ENCODE measurements around the gene ZRANB3.
"Not testable (repeated sequence)": the region's sequence is repeated elsewhere in the genome, so short reads cannot be mapped to it uniquely, and the experiment has no call there.

ZRANB3 gene

DNA sequence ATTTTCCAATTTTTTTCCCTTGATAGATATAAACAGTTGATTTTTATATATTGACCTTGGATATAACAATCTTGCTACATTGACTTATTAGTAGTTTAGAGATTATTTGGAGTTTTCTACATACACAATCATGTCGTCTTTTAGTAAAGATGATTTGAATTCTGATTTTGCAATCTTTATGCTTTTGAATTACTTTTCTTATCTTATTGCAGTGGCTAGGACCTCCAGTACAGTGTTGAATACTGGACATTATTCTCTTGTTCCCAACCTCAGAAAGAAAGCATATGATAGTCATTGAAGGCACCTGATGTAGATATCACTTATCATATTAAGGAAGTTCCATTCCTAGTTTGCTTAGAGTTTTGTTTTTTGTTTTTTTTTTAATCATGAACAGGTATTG is 388.7 kb downstream of the ZRANB3 start:
- in situ Hi-C loops (cut with MboI; ENCODE audit: low sequenced_read_pairs): no loop called here

DNA sequence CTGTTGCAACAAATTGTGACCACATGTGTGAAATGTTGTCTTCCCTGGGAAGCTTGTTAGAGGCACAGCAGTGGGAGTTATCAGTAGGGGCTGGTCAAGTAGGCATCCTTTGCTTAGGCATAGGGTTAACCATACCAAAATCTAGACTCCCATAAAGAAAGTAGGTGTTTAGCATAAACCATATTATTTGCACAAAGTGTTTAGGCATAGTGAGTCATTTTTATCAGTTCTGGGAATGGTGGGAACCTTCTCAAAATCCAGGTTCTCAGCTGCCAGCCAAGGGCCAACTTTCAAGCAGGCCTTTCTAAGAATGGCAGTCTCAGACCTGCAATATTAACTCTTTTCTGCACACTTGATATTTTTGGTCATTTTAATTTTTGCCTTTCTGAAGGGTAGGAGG is 390.4 kb downstream of the ZRANB3 start:
- in situ Hi-C loops (cut with MboI; ENCODE audit: low sequenced_read_pairs): no loop called here

DNA sequence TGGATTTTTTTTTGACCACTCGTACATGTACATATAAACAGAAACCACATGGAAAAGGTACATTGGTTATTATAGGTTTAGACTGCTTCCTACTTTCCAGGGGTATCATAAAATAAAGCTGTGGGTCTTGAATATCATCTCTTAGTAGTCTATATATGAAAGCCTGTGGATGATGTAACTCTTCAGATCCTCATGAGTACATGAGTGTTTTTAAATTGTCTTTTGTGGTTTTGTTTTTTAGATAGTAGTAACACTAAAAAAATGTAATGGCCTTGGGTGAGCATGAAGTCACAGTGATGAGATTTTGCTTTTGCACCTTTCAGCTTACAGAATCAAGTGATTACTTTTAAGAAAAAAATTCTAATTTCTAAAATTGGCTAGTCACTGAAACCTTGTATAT is 398.7 kb downstream of the ZRANB3 start:
- in situ Hi-C loops (cut with MboI; ENCODE audit: low sequenced_read_pairs): no loop called here

DNA sequence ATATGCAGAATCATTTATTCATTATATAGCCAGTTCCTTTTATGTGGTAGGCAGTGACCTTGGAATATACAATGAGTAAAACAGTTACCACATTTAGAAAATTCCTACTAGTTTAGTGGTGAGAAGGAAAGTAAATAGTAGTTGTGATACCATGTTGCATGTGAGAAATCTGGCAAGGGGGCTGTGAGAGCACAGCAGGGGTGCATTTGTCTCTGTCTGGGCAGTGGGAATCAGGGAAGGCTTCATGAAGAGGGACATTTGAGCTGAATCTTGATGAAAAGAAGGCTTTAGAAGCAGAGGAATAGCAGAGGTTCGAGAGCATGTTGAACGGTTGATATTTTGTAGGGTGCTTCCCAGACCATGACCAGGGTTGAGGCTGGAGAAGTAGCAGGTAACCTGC is 400.3 kb downstream of the ZRANB3 start:
- in situ Hi-C loops (cut with MboI; ENCODE audit: low sequenced_read_pairs): no loop called here

DNA sequence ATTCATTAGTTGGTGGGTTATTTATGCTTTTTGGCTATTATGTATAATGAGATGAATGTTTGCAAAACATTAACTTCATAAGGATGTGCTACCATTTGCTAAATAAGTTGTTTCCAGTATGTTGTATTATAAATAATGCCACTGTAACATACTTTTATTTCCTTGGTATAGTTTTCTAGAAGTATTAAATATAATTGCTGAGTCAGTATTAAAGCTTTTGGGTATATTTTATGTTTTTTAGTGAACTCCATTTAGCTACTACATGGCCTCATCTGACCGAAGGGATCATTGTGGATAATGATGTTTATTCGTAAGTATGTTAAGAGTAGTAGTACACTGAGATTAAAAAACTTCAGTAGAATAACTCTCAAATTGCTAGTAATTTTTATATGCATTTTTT is 405.1 kb downstream of the ZRANB3 start:
- in situ Hi-C loops (cut with MboI; ENCODE audit: low sequenced_read_pairs): no loop called here

DNA sequence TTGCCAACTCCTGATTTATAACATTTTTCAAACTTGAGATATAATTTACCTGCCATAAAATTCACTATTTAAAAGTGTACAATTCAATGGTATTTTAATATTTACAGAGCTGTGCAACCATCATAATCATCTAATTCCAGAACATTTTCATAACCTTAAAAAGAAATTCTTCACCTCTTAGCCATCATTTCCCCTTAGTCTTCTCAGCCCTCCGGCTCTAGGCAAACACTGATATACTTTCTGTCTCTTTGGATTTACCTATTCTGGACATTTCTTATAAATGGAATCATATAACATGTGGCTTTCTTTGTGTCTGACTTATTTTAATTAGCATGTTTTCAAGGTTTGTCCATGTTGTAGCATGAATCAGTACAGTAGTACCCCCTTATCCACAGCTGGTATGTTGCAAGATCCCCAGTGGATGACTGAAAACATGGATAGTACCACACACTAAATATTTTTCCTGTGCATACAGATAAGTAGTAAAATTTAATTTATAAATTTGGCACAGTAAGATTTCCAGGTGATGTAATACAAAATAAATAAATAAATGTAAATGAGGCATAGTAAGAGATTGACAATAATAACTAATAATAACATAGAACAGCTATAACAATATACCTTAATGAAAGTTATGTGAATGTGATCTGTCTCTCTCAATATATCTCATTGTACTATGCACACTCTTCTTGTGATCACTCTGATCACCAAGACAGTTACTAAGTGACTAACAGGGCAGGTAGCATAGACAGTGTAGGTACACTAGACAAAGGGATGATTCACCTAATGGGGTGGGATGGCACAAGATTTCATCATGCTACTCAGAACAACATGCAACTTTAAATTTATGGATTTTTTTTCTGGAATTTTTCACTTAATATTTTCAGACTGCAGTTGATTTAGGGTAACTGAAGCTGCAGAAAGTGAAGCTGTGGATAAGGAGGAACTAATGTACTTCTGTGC is 405.8 kb downstream of the ZRANB3 start:
- in situ Hi-C loops (cut with MboI; ENCODE audit: low sequenced_read_pairs): no loop called here

DNA sequence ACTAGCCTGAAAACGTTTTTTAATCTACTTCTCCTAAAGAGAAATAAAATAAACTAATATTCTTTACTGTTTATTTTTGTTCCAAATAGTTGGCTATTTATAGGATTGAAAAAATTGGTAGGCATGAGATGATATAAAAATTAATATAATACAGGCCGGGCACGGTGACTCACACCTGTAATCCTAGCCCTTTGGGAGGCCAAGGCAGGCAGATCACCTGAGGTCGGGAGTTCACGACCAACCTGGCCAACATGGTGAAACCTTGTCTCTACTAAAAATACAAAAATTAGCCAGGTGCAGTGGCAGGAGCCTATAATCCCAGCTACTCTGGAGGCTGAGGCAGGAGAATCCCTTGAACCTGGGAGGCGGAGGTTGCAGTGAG is 409.4 kb downstream of the ZRANB3 start:
- in situ Hi-C loops (cut with MboI; ENCODE audit: low sequenced_read_pairs): not testable (repeated sequence)

DNA sequence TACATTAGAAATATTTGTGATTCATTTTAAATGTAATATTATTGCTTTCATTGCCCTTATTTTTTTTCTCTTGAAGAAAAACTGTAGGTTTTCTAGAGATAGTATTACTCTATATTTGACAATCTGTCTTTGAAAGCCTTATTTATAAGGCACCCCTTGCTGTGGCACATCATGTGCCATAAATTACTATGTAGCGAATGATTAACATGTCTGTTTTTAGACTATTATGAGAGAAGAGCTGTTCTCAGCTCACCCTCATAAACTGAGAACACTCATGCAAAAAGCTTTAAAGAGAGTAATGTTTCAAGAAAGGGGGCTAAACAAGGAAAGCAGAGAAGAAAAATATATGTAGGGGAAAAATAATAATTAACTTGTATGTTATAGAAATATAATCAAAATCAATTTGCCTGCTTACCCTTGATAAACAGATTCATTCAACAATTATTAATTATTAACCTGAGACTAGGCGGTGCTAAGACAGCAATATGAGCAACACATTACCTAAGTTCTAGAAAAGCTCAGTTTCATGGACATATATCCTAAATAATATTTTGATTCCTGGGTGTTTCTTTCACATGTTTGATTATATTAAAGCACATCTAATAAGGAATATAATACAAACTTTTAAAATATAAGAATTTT is 409.9 kb downstream of the ZRANB3 start:
- in situ Hi-C loops (cut with MboI; ENCODE audit: low sequenced_read_pairs): no loop called here

DNA sequence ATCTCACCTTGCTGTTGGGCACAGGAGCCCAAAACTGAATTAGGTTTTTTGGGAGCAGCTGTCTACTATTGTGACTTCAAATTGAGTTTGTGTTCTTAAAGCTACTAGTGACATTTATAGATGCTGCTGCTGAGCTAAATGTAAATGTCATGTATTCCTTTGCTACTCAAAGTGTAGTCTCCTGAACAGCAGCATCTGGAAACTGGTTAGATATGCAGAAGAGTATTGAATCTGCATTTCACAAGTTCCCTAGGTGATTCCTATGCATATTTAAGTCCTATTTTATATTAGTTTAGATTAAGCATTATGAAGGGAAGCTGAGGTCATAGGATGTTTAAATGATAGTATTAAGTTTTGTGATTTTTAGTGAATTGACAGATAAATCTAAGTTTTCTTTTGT is 411.4 kb downstream of the ZRANB3 start:
- in situ Hi-C loops (cut with MboI; ENCODE audit: low sequenced_read_pairs): no loop called here

DNA sequence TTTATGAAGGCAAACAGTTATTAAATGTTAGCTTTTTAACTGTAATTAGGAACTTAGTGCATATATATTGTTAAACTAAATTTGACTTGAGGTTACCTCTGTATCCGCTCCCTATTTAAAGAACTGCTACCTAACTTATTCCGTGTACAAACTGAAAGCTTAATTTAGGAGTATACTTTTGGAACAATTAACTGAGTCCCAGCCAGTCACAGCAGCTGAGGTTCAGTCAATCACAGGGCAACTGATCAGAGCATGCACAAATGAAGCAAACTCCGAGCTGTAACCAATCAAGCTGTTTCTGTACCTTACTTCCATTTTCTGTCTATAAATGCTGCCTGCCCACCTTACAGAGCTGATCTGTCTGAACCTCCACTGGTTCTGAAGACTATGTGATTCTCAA is 417.7 kb downstream of the ZRANB3 start:
- in situ Hi-C loops (cut with MboI; ENCODE audit: low sequenced_read_pairs): no loop called here

DNA sequence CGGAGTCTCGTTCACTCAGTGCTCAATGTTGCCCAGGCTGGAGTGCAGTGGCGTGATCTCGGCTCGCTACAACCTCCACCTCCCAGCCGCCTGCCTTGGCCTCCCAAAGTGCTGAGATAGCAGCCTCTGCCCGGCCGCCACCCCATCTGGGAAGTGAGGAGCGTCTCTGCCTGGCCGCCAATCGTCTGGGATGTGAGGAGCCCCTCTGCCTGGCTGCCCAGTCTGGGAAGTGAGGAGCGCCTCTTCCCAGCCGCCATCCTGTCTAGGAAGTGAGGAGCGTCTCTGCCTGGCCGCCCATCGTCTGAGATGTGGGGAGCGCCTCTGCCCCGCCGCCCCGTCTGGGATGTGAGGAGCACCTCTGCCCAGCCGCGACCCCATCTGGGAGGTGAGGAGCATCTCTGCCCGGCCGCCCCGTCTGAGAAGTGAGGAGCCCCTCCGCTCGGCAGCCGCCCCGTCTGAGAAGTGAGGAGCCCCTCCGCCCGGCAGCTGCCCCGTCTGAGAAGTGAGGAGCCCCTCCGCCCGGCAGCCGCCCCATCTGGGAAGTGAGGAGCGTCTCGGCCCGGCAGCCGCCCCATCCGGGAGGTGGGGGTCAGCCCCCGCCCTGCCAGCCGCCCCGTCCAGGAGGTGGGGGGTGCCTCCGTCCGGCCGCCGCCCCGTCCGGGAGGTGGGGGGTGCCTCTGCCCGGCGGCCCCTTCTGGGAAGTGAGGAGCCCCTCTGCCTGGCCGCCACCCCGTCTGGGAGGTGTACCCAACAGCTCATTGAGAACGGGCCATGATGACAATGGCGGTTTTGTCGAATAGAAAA is 425.3 kb downstream of the ZRANB3 start:
- in situ Hi-C loops (cut with MboI; ENCODE audit: low sequenced_read_pairs): not testable (repeated sequence)

DNA sequence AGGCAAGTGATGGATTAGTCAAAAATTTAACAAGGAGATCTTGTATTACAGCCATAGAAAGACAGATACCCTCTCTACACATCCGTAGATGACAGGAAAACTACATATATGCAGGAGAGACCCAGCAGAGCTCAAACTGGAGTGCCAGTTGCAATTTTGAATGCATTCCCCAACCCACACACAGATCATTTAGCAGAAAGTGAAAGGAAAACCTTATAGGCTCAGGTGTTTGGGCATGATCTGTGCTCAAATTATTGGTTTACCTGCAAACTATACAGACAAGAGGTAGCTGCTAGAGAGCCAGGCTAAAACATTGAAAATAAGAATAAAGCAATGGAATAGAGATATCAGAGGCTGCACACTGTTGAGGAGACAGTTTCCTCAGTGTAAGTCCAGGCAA is 427.2 kb downstream of the ZRANB3 start:
- in situ Hi-C loops (cut with MboI; ENCODE audit: low sequenced_read_pairs): no loop called here

DNA sequence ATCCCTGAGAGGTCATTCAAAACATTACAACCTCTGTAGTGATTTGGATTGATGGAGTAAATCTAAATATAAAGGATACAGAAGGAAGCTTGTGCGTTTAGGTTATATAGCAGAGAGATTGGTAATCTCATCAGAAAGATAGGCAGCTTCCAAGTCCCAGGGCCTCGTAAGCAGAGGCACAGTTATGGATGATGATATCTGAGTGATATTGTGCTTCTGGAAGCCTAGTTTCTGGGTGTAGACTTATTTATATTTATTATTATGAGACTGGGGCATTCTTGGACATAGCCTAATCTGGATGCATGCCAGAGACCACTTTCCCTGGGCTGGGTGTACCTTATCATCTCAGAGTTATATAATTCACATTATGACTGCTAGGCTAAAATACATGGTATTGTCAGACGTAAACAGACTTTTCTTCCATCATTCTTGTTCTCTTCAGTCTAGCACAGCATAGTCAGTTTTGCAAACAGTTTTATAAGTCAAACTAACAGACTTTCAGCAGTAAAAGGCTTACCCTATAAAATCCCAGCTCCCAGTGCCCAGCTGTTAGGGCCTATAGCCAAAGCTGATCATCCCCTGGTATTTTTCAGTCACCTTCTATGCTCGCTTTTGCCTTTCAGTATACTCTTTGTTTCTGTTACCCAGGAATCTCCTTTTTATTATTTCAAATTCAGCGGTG is 431.1 kb downstream of the ZRANB3 start:
- in situ Hi-C loops (cut with MboI; ENCODE audit: low sequenced_read_pairs): no loop called here

DNA sequence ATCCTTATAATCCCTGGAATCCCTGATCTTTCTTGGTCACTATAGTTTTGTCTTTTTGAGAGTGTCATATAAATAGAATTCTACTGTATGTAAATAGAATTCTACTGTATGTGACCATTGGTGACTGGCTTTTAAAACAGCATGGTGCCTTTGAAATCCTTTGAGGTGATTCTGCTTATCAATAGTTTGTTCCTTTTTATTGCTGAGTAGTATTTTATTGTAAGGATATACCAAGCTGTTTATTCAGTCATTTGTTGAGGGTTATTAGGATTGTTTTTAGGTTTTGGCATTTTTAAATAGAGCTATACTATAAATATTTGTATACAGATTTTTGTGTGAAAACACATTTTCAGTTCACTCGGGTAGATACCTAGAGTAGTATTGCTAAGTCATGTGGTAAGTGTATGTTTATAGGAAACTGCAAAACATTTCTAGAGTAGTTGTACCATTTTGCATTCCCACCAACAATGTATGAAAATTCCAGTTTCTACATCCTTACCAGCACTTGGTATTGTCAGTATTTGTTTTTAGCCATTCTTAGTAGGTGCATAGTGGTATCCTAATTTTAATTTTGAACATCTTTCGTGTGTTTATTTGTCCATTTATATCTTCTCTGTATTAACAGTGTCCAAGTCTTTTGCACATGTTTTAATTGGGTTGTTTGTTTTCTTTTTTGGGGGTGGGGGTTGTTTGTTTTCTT is 433.3 kb downstream of the ZRANB3 start:
- in situ Hi-C loops (cut with MboI; ENCODE audit: low sequenced_read_pairs): no loop called here

DNA sequence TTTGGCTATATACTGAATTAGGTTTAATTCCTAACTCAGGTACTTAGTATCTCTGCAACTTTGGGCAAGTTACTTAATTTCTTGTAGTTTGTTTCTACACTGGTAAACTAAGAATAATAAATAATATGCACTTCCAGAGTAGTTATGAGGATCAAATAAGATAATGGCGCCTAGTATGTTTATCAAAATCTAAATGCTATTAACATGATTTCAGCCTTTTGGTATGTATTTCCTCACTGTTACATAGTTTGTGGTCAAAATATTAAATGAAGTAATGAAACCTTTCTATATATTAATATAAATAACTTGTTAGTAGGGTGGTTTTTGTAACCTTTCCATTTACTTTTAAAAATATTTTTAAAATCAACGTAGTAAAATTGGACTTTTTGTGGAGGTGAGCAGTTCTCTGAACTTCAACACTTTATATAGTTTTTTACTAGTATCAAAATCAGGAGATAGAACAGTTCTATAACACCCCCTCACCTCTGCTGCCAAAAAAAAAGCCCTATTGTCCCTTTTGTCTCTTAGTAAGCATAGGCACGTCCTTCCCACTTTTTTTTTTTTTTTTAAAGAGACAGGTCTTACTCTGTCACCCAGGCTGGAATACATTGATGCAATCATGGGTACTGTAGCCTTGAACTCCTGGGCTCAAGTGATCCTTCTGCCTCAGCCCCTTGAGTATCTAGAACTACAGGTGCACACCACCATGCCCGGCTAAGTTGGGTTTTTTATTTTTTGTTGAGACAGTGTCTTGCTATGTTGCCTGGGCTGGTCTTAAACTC is 434.2 kb downstream of the ZRANB3 start:
- in situ Hi-C loops (cut with MboI; ENCODE audit: low sequenced_read_pairs): no loop called here

DNA sequence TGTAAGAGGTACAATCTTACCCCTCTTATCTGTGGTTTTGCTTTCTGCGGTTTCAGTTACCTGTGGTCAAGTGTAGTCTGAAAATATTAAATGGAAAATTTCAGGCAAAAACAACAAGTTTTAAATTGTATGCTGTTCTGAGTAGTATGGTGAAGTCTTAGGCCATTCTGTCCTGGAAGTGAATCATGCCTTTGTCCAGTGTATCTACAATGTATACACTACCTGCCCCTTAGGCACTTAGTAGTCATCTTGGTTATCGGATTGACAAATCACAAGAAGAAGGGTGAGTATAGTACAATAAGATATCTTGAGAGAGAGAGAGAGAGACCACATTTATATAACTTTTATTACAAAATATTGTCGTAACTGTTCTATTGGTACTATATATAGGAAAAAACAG is 435.4 kb downstream of the ZRANB3 start:
- in situ Hi-C loops (cut with MboI; ENCODE audit: low sequenced_read_pairs): no loop called here

DNA sequence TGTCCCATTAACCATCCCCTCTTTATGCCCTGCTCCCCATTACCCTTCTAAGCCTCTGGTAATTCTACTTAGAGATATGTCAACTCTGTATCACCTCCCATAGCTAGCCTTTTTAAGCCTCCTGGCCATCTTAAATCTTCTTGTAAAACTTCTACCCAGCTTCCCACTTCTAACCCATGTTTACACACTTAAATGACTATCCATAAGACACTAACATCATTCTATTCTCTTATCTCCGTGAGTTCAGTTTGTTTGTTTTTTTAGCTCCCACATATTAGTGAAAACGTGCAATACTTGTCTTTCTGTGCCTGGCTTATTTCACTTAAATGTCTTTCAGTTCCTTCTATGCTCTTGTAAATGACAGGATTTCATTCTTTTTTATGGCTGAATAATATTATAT is 436.5 kb downstream of the ZRANB3 start:
- in situ Hi-C loops (cut with MboI; ENCODE audit: low sequenced_read_pairs): no loop called here

DNA sequence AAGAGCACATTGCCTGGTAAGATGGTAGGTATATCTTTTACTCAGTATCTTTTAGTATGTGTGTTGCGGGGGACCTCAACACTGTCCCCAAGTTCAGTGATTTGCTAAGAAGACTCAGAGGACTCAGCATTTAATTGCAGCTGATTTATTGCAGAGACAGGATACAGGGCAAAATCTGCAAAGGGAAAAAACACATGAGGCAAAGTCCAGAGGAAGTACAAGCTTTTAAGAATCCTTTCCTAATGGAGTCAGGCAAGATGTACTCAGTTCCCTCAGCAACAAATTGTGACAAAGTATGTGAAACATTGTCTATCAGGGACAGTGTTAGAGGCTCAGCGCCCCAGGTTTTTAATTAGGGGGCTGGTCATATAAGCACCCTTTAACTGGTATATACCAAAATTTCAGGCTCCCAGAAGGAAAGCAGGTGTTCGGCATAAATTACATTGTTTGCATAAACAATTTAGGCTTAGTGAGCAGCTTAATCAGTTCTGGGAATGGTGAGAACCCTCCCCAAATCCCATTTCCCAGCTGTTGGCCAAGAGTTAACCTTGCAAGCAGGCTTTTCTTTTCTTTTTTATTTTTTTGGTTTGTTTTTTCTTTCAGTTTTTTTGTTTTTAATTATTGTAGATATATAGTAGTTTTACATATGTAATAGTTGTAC is 437.2 kb downstream of the ZRANB3 start:
- in situ Hi-C loops (cut with MboI; ENCODE audit: low sequenced_read_pairs): no loop called here

DNA sequence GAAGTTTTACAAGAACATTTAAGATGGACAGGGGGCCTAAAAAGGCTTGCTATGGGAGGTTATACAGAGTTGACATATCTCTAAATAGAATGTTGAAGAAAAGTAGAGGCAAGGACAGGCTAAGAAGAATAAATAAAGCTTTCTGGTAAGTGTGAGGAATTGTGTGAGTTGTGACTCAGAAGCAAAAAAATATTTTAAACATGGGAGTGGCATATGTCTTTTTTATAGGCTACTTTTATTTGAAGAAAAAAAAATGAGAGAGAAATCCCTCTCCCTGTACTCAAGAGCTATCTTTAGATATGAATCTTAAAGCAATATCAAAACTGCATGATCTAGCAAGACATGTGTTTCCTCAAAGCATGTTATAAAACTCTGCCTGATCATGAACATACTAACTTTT is 437.8 kb downstream of the ZRANB3 start:
- in situ Hi-C loops (cut with MboI; ENCODE audit: low sequenced_read_pairs): no loop called here

Measured in HL-60/S4 treated with retinoic acid at 250 ng/mL for 4 days and 3 days (cell line).